ENCODE results near the gene SPTLC3. TPM values are rescaled to one million over a fixed set of nuclear protein-coding genes. Genes with fewer than 3 reads are reported as not detected.

The SPTLC3 gene
- polyA plus RNA-seq, 1 donor from 2014 or later, result not detected

DNA sequence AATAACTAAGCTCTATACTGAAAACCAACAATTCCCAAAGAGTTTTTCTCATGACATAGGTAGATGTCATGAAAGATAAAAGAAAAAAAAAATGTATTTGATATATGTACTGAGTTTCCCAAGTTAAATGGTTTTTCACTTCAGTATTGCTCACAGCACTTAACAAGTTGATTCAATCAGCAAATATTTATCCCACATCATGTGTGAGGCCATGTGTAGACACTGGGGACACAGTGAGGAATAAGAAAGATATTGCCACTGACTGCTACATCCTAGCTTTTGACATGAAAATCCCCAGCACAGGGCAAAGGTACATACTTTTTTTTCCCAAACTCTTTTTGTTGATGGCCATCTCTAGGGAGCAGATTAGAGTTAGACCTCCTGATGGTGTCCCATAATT lies 25.3 kb downstream of the SPTLC3 start:
- TF ChIP-seq POLR2AphosphoS5 (IDR thresholded peaks at IDR 0.05), result no peak
- TF ChIP-seq, protein P1, sequence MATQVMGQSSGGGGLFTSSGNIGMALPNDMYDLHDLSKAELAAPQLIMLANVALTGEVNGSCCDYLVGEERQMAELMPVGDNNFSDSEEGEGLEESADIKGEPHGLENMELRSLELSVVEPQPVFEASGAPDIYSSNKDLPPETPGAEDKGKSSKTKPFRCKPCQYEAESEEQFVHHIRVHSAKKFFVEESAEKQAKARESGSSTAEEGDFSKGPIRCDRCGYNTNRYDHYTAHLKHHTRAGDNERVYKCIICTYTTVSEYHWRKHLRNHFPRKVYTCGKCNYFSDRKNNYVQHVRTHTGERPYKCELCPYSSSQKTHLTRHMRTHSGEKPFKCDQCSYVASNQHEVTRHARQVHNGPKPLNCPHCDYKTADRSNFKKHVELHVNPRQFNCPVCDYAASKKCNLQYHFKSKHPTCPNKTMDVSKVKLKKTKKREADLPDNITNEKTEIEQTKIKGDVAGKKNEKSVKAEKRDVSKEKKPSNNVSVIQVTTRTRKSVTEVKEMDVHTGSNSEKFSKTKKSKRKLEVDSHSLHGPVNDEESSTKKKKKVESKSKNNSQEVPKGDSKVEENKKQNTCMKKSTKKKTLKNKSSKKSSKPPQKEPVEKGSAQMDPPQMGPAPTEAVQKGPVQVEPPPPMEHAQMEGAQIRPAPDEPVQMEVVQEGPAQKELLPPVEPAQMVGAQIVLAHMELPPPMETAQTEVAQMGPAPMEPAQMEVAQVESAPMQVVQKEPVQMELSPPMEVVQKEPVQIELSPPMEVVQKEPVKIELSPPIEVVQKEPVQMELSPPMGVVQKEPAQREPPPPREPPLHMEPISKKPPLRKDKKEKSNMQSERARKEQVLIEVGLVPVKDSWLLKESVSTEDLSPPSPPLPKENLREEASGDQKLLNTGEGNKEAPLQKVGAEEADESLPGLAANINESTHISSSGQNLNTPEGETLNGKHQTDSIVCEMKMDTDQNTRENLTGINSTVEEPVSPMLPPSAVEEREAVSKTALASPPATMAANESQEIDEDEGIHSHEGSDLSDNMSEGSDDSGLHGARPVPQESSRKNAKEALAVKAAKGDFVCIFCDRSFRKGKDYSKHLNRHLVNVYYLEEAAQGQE (IDR thresholded peaks at IDR 0.05; ENCODE audit: borderline replicate concordance), result no peak
- TF ChIP-seq EZH2 (IDR thresholded peaks at IDR 0.05; ENCODE audit: borderline replicate concordance, insufficient read depth, low read length, poor library complexity, severe bottlenecking), result no peak
- no peak for TF ChIP-seq SMC3 (conservative IDR thresholded peaks at IDR 0.05; ENCODE audit: poor library complexity)
- TF ChIP-seq, protein P2, sequence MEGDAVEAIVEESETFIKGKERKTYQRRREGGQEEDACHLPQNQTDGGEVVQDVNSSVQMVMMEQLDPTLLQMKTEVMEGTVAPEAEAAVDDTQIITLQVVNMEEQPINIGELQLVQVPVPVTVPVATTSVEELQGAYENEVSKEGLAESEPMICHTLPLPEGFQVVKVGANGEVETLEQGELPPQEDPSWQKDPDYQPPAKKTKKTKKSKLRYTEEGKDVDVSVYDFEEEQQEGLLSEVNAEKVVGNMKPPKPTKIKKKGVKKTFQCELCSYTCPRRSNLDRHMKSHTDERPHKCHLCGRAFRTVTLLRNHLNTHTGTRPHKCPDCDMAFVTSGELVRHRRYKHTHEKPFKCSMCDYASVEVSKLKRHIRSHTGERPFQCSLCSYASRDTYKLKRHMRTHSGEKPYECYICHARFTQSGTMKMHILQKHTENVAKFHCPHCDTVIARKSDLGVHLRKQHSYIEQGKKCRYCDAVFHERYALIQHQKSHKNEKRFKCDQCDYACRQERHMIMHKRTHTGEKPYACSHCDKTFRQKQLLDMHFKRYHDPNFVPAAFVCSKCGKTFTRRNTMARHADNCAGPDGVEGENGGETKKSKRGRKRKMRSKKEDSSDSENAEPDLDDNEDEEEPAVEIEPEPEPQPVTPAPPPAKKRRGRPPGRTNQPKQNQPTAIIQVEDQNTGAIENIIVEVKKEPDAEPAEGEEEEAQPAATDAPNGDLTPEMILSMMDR (IDR thresholded peaks at IDR 0.05; ENCODE audit: poor library complexity, severe bottlenecking), result no peak
- TF ChIP-seq TAF1 (IDR thresholded peaks at IDR 0.05; ENCODE audit: low read depth), result no peak
- no peak for TF ChIP-seq MXI1 (conservative IDR thresholded peaks at IDR 0.05; ENCODE audit: poor library complexity, severe bottlenecking)
- no peak for TF ChIP-seq RAD21 (conservative IDR thresholded peaks at IDR 0.05)
- no peak for TF ChIP-seq EP300 (conservative IDR thresholded peaks at IDR 0.05; ENCODE audit: poor library complexity, severe bottlenecking)
- no peaks in the 10 kb centered on the region for H3K27me3 ChIP-seq (ENCODE audit: insufficient read depth, low read depth, low read length)

DNA sequence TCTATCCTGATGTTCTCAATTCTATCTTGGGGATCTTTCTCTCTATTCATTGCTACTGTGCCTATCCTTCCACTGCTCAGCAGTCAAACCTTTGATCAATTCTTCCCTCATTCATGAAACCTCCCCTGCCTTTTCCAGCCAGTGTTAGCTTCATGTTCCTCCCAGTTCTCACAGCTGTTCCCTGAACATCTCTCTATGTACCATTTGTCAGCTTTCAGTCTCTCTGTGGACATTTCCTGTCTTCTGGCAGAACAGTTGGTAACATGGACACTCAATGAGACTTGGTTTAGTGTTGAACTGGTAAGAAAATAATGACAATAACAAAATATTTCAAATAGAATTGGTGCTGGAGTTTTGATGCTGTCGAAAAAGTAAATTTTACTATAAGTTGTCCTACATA lies 26.2 kb downstream of the SPTLC3 start:
- TF ChIP-seq MXI1 (conservative IDR thresholded peaks at IDR 0.05; ENCODE audit: poor library complexity, severe bottlenecking) (no peak), TAF1 (IDR thresholded peaks at IDR 0.05; ENCODE audit: low read depth) (no peak)
- TF ChIP-seq, protein P2 (IDR thresholded peaks at IDR 0.05; ENCODE audit: poor library complexity, severe bottlenecking), result no peak
- TF ChIP-seq, protein P1 (IDR thresholded peaks at IDR 0.05; ENCODE audit: borderline replicate concordance), result no peak
- H3K27ac ChIP-seq (ENCODE audit: low read length), result no peak overlapping the region

More for the DNA sequence above, 25.3 kb downstream of the SPTLC3 start:
- Histone ChIP-seq H3K36me3 (ENCODE audit: insufficient read depth, low read length) (no peaks in the 10 kb centered on the region), H3K4me3 (ENCODE audit: low read length) (no peak overlapping the region), H2AFZ (ENCODE audit: low read depth, low read length) (no peak overlapping the region), H4K20me1 (ENCODE audit: insufficient read depth) (no peaks in the 10 kb centered on the region), H3F3A (ENCODE audit: insufficient read depth, low read length, poor library complexity, severe bottlenecking) (no peaks in the 10 kb centered on the region), H3K79me2 (replicated peaks; ENCODE audit: insufficient read depth, low read length) (no peaks in the 10 kb centered on the region), H3K9me2 (ENCODE audit: insufficient read depth, low read length) (no peaks in the 10 kb centered on the region), H3K9ac (ENCODE audit: low read length) (no peak overlapping the region), H3K4me2 (ENCODE audit: low read length) (no peak overlapping the region), H3K27ac (ENCODE audit: low read length) (no peak overlapping the region), H3K9me3 (ENCODE audit: low read length) (no peaks in the 10 kb centered on the region)

More for the DNA sequence above, 26.2 kb downstream of the SPTLC3 start:
- H3K4me2 ChIP-seq (ENCODE audit: low read length), result no peak overlapping the region
- no peaks in the 10 kb centered on the region for H3K27me3 ChIP-seq (ENCODE audit: insufficient read depth, low read depth, low read length)
- H4K20me1 ChIP-seq (ENCODE audit: insufficient read depth), result no peaks in the 10 kb centered on the region
- no peak overlapping the region for H2AFZ ChIP-seq (ENCODE audit: low read depth, low read length)
- H3K4me3 ChIP-seq (ENCODE audit: low read length), result no peak overlapping the region
- H3K36me3 ChIP-seq (ENCODE audit: insufficient read depth, low read length), result no peaks in the 10 kb centered on the region
- H3K9me3 ChIP-seq (ENCODE audit: low read length), result no peaks in the 10 kb centered on the region
- H3F3A ChIP-seq (ENCODE audit: insufficient read depth, low read length, poor library complexity, severe bottlenecking), result no peaks in the 10 kb centered on the region
- no peak overlapping the region for H3K9ac ChIP-seq (ENCODE audit: low read length)
- H3K9me2 ChIP-seq (ENCODE audit: insufficient read depth, low read length), result no peaks in the 10 kb centered on the region
- H3K79me2 ChIP-seq (replicated peaks; ENCODE audit: insufficient read depth, low read length), result no peaks in the 10 kb centered on the region

Measured in neural cell (in vitro differentiated cells).